Ramos (cell line): Measurements from ENCODE around the gene RFX8.
"Not testable (repeated sequence)": the region's sequence is repeated elsewhere in the genome, so short reads cannot be mapped to it uniquely, and the experiment has no call there.

Source experiments
- in situ Hi-C: fragments of 300-500 bp; cut with MboI; formaldehyde crosslinking; loops from one replicate; pipeline ENCODE4 v1.14.3; 2022; ENCODE audit warnings: low sequenced_read_pairs; ENCODE audit not compliant: unreplicated experiment

The RFX8 gene

GRCh38 chr2:101474731-101475384 lies at the start of gene RFX8:
Gene RFX8, minus strand, starts transcription at chr2:101475112. Its CDS starts 8,264 bp downstream, at chr2:101466848.
- in situ Hi-C loops, result no loop called here

- in situ Hi-C loops, result no loop called here
Observed at GRCh38 chr2:101521487-101521886, 46.6 kb upstream of the RFX8 start.

GRCh38 chr2:101520246-101520645 lies 45.3 kb upstream of the RFX8 start:
- in situ Hi-C loops, result no loop called here

GRCh38 chr2:101518578-101519492 lies 43.9 kb upstream of the RFX8 start:
- in situ Hi-C loops, result no loop called here

- in situ Hi-C loops, result no loop called here
Observed at GRCh38 chr2:101517758-101518271, 42.9 kb upstream of the RFX8 start.

GRCh38 chr2:101516823-101517690 lies 42.1 kb upstream of the RFX8 start:
- in situ Hi-C loops, result no loop called here

GRCh38 chr2:101516349-101516748 lies 41.4 kb upstream of the RFX8 start:
- in situ Hi-C loops, result no loop called here

GRCh38 chr2:101515477-101515876 lies 40.6 kb upstream of the RFX8 start:
- in situ Hi-C loops, result no loop called here

- in situ Hi-C loops, result no loop called here
Observed at GRCh38 chr2:101512993-101513392, 38.1 kb upstream of the RFX8 start.

GRCh38 chr2:101511381-101511780 lies 36.5 kb upstream of the RFX8 start:
- in situ Hi-C loops, result no loop called here

- in situ Hi-C loops, result no loop called here
Observed at GRCh38 chr2:101509499-101510284, 34.8 kb upstream of the RFX8 start.

GRCh38 chr2:101508636-101509035 lies 33.7 kb upstream of the RFX8 start:
- in situ Hi-C loops, result no loop called here

GRCh38 chr2:101505276-101505675 lies 30.4 kb upstream of the RFX8 start:
- in situ Hi-C loops, result not testable (repeated sequence)

GRCh38 chr2:101504744-101505143 lies 29.8 kb upstream of the RFX8 start:
- in situ Hi-C loops, result not testable (repeated sequence)

- in situ Hi-C loops, result no loop called here
Observed at GRCh38 chr2:101502095-101502494, 27.2 kb upstream of the RFX8 start.

GRCh38 chr2:101501443-101501842 lies 26.5 kb upstream of the RFX8 start:
- in situ Hi-C loops, result no loop called here

GRCh38 chr2:101500860-101501259 lies 25.9 kb upstream of the RFX8 start:
- in situ Hi-C loops, result no loop called here

- in situ Hi-C loops, result no loop called here
Observed at GRCh38 chr2:101500180-101500579, 25.3 kb upstream of the RFX8 start.

GRCh38 chr2:101496279-101496678 lies 21.4 kb upstream of the RFX8 start:
- in situ Hi-C loops, result no loop called here
